ENCODE results near the gene ABCA2. TPM values are rescaled to one million over a fixed set of nuclear protein-coding genes. Genes with fewer than 3 reads are reported as not detected.

The ABCA2 gene
- total and polyA plus RNA-seq, 9 of the 15 experiments (the other 6 are each of a cell fraction or from before 2014, with no cell fraction given), result 0.69 to 16.3 (median 6.1) TPM; not detected in 2

DNA sequence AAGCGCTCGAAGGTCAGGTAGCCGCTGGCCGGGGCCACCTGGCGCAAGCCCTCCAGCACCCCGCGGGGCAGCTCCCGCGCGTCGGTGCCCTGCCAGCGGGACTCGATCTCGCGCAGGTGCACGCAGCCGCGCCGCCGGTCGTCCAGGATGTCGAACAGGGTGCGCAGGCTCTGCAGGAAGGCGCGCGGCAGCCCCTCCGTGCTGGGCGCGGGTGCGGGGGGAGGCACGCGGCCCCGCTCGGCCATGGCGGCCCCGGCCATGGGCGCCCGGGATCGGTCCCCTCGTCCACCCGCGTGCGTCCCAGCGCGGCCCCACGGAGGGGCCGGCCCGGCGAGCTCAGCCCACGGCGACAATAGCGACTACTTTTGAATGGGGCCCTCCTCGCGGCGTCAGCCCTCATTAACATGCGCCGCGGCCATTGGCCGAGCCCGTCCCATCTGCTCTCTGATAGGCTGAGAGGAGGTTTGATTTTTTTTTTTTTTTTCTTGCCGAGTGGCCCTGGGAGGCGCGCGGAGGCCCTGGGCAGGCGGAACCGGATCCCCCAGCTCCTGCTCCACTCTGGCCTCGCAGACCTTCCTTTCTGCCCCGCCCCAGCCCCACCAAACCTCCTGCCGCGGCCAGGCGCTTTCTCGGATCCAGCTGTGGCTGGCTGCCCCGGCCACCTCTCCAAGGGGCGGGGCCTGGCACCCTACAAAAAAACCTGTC lies 42.3 kb upstream of the ABCA2 start, which contains the start of gene SAPCD2 (continued):
- TF ChIP-seq, protein P1, sequence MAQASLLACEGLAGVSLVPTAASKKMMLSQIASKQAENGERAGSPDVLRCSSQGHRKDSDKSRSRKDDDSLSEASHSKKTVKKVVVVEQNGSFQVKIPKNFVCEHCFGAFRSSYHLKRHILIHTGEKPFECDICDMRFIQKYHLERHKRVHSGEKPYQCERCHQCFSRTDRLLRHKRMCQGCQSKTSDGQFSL (CRISPR knock-in tag; IDR thresholded peaks at IDR 0.05), result no peak
- TF ChIP-seq, protein P1 (tag; IDR thresholded peaks at IDR 0.05), result no peak
- TF ChIP-seq ZNF197 (CRISPR knock-in tag; IDR thresholded peaks at IDR 0.05; ENCODE audit: low read depth) (no peak), MTA3 (IDR thresholded peaks at IDR 0.05; ENCODE audit: borderline replicate concordance) (peak; percentile 73; the same call in 1 of the 2 replicates), ELF4 (CRISPR knock-in tag; IDR thresholded peaks at IDR 0.05) (no peak), MAFK (IDR thresholded peaks at IDR 0.05; ENCODE audit: low read length) (no peak), ZNF644 (tag; IDR thresholded peaks at IDR 0.05; ENCODE audit: low read depth) (no peak), RBM22 (IDR thresholded peaks at IDR 0.05; ENCODE audit: low read depth, low read length, poor library complexity, severe bottlenecking) (no peak), KLF1 (tag; IDR thresholded peaks at IDR 0.05) (no peak), STAT5A (IDR thresholded peaks at IDR 0.05; ENCODE audit: borderline replicate concordance, low read length) (no peak), CREBBP (IDR thresholded peaks at IDR 0.05; ENCODE audit: low read depth, low read length) (no peak), KLF16 (IDR thresholded peaks at IDR 0.05) (peak; percentile 57)
- TF ChIP-seq, protein P2, sequence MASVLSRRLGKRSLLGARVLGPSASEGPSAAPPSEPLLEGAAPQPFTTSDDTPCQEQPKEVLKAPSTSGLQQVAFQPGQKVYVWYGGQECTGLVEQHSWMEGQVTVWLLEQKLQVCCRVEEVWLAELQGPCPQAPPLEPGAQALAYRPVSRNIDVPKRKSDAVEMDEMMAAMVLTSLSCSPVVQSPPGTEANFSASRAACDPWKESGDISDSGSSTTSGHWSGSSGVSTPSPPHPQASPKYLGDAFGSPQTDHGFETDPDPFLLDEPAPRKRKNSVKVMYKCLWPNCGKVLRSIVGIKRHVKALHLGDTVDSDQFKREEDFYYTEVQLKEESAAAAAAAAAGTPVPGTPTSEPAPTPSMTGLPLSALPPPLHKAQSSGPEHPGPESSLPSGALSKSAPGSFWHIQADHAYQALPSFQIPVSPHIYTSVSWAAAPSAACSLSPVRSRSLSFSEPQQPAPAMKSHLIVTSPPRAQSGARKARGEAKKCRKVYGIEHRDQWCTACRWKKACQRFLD (CRISPR knock-in tag; IDR thresholded peaks at IDR 0.05), result peak; percentile 83; the same call in 1 of the 2 replicates
- TF ChIP-seq, protein P3, sequence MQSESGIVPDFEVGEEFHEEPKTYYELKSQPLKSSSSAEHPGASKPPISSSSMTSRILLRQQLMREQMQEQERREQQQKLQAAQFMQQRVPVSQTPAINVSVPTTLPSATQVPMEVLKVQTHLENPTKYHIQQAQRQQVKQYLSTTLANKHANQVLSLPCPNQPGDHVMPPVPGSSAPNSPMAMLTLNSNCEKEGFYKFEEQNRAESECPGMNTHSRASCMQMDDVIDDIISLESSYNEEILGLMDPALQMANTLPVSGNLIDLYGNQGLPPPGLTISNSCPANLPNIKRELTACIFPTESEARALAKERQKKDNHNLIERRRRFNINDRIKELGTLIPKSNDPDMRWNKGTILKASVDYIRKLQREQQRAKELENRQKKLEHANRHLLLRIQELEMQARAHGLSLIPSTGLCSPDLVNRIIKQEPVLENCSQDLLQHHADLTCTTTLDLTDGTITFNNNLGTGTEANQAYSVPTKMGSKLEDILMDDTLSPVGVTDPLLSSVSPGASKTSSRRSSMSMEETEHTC (IDR thresholded peaks at IDR 0.05), result no peak
- TF ChIP-seq, protein P4, sequence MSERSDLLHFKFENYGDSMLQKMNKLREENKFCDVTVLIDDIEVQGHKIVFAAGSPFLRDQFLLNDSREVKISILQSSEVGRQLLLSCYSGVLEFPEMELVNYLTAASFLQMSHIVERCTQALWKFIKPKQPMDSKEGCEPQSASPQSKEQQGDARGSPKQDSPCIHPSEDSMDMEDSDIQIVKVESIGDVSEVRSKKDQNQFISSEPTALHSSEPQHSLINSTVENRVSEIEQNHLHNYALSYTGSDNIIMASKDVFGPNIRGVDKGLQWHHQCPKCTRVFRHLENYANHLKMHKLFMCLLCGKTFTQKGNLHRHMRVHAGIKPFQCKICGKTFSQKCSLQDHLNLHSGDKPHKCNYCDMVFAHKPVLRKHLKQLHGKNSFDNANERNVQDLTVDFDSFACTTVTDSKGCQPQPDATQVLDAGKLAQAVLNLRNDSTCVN (CRISPR knock-in tag; IDR thresholded peaks at IDR 0.05), result no peak
- TF ChIP-seq, protein P5, sequence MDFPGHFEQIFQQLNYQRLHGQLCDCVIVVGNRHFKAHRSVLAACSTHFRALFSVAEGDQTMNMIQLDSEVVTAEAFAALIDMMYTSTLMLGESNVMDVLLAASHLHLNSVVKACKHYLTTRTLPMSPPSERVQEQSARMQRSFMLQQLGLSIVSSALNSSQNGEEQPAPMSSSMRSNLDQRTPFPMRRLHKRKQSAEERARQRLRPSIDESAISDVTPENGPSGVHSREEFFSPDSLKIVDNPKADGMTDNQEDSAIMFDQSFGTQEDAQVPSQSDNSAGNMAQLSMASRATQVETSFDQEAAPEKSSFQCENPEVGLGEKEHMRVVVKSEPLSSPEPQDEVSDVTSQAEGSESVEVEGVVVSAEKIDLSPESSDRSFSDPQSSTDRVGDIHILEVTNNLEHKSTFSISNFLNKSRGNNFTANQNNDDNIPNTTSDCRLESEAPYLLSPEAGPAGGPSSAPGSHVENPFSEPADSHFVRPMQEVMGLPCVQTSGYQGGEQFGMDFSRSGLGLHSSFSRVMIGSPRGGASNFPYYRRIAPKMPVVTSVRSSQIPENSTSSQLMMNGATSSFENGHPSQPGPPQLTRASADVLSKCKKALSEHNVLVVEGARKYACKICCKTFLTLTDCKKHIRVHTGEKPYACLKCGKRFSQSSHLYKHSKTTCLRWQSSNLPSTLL (IDR thresholded peaks at IDR 0.05), result no peak
- TF ChIP-seq, protein P6, sequence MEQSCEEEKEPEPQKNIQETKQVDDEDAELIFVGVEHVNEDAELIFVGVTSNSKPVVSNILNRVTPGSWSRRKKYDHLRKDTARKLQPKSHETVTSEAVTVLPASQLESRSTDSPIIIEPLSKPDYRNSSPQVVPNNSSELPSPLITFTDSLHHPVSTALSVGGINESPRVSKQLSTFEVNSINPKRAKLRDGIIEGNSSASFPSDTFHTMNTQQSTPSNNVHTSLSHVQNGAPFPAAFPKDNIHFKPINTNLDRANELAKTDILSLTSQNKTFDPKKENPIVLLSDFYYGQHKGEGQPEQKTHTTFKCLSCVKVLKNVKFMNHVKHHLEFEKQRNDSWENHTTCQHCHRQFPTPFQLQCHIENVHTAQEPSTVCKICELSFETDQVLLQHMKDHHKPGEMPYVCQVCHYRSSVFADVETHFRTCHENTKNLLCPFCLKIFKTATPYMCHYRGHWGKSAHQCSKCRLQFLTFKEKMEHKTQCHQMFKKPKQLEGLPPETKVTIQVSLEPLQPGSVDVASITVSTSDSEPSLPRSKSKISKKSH (CRISPR knock-in tag; IDR thresholded peaks at IDR 0.05), result no peak
- TF ChIP-seq, protein P7, sequence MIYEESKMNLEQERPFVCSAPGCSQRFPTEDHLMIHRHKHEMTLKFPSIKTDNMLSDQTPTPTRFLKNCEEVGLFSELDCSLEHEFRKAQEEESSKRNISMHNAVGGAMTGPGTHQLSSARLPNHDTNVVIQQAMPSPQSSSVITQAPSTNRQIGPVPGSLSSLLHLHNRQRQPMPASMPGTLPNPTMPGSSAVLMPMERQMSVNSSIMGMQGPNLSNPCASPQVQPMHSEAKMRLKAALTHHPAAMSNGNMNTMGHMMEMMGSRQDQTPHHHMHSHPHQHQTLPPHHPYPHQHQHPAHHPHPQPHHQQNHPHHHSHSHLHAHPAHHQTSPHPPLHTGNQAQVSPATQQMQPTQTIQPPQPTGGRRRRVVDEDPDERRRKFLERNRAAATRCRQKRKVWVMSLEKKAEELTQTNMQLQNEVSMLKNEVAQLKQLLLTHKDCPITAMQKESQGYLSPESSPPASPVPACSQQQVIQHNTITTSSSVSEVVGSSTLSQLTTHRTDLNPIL (CRISPR knock-in tag; IDR thresholded peaks at IDR 0.05), result no peak
